ACHN (cell line): ENCODE measurements around the gene MYMK.
A peak's percentile ranks its signal among the peaks of the same experiment; 100 is the strongest.

ENCODE experiments used
- DNase-seq: peaks from one replicate; pipeline ENCODE4 v3.0.0-alpha.2; 2015
- in situ Hi-C: cut with HindIII; loops from 2 replicates; pipeline ENCODE4 v1.10.0; 2017; ENCODE audit warnings: low sequenced_read_pairs, low pct_ligation_motif_present, low pct_unique_long_range_greater_than_20kb

Gene MYMK

GRCh38 chr9:133560944-133561343 lies 36.2 kb upstream of the MYMK start:
- in situ Hi-C loops = no loop called here
- no peak for DNase-seq

- in situ Hi-C loops = no loop called here
- DNase-seq = no peak
Observed at GRCh38 chr9:133560311-133560710, 35.6 kb upstream of the MYMK start.

- DNase-seq = peak; percentile 38
- in situ Hi-C loops = no loop called here
Observed at GRCh38 chr9:133558191-133559126, 33.7 kb upstream of the MYMK start.

GRCh38 chr9:133557581-133557980 lies 32.8 kb upstream of the MYMK start:
- in situ Hi-C loops = no loop called here
- DNase-seq = no peak

DNA sequence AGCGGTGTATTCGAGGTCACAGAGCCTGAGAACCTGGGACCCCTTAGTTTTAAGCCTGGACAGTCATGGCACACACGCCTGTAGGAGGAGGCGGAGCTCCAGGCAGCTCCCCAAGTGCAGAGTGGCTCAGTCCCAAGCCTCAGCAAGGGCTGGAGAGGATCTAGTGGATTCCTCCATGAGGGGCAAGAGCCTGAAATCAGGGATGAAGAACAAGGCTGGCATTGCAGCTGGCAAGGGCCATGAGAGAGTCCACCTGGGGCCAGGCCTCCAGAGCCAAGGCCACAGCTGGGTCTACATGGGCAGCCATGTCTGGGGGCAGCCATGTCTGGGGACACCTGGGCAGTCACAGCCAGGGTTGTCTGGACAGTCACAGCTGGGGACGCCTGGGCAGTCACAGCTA lies 31.6 kb upstream of the MYMK start:
- DNase-seq = no peak
- in situ Hi-C loops = no loop called here

GRCh38 chr9:133554729-133555128 lies 30.0 kb upstream of the MYMK start:
- no peak for DNase-seq
- in situ Hi-C loops = no loop called here

DNA sequence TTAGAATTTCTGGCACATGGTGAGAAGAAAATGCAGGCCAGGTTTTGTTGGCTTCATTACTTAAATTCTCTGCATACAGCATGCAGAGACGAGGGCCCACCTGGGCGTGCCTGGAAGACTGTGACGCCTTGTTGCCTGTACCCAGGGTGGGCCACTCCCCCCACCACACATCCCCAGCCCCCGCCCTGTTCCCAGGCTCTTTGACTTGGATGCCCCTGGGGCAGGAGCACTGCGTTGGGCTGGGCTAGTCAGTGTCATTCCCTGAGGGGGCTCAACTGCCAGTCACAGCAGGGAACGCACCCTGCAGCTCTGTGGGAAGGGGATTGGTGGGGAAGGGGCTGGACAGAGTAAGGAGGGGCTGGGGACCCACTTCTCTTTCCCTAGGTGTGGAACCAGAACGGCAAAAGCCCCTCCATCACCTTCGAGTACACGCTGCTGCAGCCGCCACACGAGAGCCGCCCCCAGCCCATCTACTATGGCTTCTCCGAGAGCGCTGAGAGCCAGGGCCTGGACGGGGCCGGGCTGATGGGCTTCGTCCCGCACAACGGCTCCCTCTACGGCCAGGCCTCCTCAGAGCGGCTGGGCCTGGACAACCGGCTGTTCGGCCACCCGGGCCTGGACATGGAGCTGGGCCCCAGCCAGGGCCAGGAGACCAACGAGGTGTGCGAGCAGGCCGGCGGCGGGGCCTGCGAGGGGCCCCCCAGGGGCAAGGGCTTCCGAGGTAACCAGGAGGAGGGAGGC lies 29.4 kb upstream of the MYMK start:
- DNase-seq = no peak
- in situ Hi-C loops = no loop called here

- DNase-seq = no peak
- in situ Hi-C loops = no loop called here
Observed at GRCh38 chr9:133553123-133553522, 28.4 kb upstream of the MYMK start.

DNA sequence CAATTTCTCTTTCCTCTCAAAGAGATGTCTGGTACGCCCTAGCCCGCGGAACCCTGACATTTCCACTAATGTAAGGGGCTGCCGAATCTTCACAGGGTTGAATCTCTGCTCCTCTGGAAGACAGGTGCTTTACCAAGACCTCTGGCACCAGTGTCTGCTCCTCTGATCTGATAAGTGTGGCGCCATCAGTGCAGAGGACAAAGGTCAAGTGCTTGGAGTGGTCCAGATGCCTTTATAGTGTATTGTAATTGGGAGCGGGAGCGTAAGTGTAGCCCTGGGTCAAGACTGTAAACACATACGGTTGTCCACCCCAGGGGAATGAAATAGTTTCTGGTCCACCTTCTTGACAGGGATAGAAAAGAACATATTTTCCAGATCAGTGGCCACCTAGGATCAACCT lies 27.5 kb upstream of the MYMK start:
- DNase-seq = no peak
- in situ Hi-C loops = no loop called here

- DNase-seq = no peak
- in situ Hi-C loops = no loop called here
Observed at GRCh38 chr9:133551446-133551845, 26.7 kb upstream of the MYMK start.

DNA sequence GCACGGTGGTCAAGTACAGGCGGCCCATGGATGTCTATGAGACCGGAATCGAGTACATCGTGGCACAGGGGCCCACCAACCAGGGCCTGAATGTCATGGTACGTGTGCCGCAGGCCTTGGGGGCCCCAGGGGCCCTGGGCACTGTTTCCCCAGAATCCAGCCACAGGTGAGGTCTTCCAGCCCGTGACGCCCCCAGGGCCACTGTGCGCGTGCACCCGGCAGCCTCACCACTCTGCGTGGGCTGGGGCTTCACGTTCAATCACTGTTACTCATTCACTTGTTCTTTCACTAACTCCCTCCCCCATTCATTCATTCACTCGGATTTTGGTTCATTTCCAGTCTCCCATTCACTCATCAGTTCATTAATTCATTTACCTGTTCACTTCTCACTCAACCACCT lies 22.4 kb upstream of the MYMK start:
- in situ Hi-C loops = no loop called here
- DNase-seq = no peak

- DNase-seq = no peak
- in situ Hi-C loops = no loop called here
Observed at GRCh38 chr9:133546287-133546680, 21.5 kb upstream of the MYMK start.

- in situ Hi-C loops = no loop called here
Observed at GRCh38 chr9:133545494-133546286, 20.9 kb upstream of the MYMK start.

DNA sequence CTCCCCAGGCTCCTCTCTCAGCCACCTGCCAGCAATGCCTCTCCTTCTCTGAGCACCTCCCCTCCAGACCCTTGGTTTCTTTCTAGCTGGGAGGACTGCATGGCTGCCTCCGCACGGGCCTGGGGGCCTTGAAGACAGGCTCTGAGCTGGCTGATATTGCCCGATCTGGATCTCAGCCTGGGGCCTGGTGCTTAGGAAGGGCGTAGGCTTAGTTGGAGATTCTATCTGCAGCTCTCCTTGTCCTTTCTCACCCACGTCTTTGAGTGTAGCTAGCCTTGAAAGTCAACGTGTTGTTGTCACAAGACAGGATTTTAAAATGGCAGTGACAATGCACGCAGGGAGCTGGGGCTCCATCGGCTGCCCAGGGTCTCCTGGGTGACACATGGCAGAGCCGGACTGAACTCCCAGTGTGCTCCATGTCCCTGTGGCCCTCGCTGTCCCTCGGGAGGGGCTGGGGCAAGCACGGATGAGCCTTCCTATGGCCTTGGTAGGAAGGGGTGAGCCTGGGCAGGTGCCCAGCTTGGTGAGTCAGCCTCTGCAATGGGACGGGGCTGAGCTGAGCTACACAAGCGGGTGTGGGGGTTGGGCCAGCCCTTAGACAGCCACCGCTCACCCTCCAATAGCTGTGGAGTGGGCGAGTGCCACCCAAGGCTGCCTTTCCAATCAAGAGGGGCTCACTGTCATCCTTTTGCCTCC lies 19.2 kb upstream of the MYMK start:
- DNase-seq = no peak
- in situ Hi-C loops = no loop called here

More at GRCh38 chr9:133545494-133546286, 20.9 kb upstream of the MYMK start:
- no peak for DNase-seq

- in situ Hi-C loops = no loop called here
- DNase-seq = no peak
Observed at GRCh38 chr9:133542002-133542401, 17.2 kb upstream of the MYMK start.

GRCh38 chr9:133540698-133541025 lies 15.9 kb upstream of the MYMK start:
- in situ Hi-C loops = no loop called here
- no peak for DNase-seq

DNA sequence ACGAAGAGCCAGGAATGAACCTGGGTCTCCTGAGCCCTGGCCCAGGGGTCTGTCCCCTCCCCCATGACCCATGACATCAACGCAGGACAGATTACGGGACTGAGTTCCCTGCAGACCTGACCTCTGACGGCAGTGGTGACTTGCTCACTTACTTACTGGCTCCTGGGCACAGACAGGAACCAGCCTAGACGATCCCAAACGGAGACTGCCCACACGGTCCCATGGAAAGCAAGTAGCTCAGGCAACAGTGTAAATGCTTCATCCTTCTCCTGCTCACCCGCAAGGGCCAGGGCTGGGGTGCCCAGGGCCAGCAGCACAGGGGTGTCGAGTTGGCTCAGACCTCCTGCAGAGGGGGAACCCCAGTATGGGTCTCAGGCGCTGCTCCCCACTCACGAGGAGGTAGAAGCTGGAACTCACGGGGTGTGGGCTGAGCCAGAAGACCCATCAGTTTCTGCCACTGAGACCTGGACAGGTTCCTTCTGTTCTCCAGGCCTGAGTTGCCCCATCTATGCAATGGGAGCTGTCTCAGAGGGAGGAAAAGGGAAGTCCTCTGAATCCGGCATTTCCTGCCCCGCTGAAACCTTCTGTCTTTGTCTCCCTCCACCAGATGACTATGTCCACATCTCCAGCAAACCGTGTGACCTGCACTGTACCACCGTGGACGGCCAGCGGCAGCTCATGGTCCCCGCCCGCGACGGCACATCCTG lies 15.4 kb upstream of the MYMK start:
- no peak for DNase-seq
- in situ Hi-C loops = no loop called here
